Glutamatergic neuron (in vitro differentiated cells): ENCODE measurements around the gene WDR20. TPM values are rescaled to one million over a fixed set of nuclear protein-coding genes. Genes with fewer than 3 reads are reported as not detected.
A peak's percentile ranks its signal among the peaks of the same experiment; 100 is the strongest.

ENCODE experiments used
- DNase-seq: peaks from one replicate; pipeline ENCODE4 v3.0.0; 2022
- H3K27ac Mint-ChIP-seq: one replicate; pipeline ENCODE4 v1.8.0; 2020; ENCODE audit warnings: mild to moderate bottlenecking, mixed read lengths, inconsistent platforms; ENCODE audit not compliant: unreplicated experiment
- H3K27me3 Mint-ChIP-seq: one replicate; pipeline ENCODE4 v1.8.0; 2020; ENCODE audit warnings: mild to moderate bottlenecking, moderate library complexity, mixed read lengths, inconsistent platforms; ENCODE audit not compliant: unreplicated experiment
- H3K36me3 Mint-ChIP-seq: one replicate; pipeline ENCODE4 v1.8.0; 2020; ENCODE audit warnings: mild to moderate bottlenecking, mixed read lengths, inconsistent platforms; ENCODE audit not compliant: unreplicated experiment
- H3K4me1 Mint-ChIP-seq: one replicate; pipeline ENCODE4 v1.8.0; 2020; ENCODE audit warnings: mild to moderate bottlenecking, low read depth, mixed read lengths, inconsistent platforms; ENCODE audit not compliant: unreplicated experiment
- H3K4me3 Mint-ChIP-seq: one replicate; pipeline ENCODE4 v1.8.0; 2020; ENCODE audit warnings: mild to moderate bottlenecking, mixed read lengths, inconsistent platforms; ENCODE audit not compliant: unreplicated experiment
- H3K9me3 Mint-ChIP-seq: one replicate; pipeline ENCODE4 v1.8.0; 2020; ENCODE audit warnings: mild to moderate bottlenecking, moderate library complexity, mixed read lengths, inconsistent platforms; ENCODE audit not compliant: unreplicated experiment
- CTCF ChIP-seq: fragments of 200-600 bp; sonication (generic); IDR thresholded peaks from one replicate; pipeline ENCODE4 v1.5.0; 2021; ENCODE audit not compliant: partially characterized antibody, unreplicated experiment
- total RNA-seq: library from RNA; stranded (reverse); fragmentation: NEBNext Ultra II Directional; extraction: Animal tissue kit (Norgen Biotek cat#: 25700); gene quantifications from one replicate; pipeline ENCODE4 v1.2.1, GENCODE V29; 2021; ENCODE audit not compliant: unreplicated experiment

The WDR20 gene
- total RNA-seq, 1 donor from 2014 or later: 38.1 TPM

- TF ChIP-seq CTCF: no peak
- peak overlapping the region; percentile 34 for H3K4me3 Mint-ChIP-seq
- H3K36me3 Mint-ChIP-seq: peaks cover 5% of the 10 kb centered on the region
- DNase-seq: no peak
- H3K27me3 Mint-ChIP-seq: peaks cover 5% of the 10 kb centered on the region
- peaks cover 6% of the 10 kb centered on the region for H3K9me3 Mint-ChIP-seq
- H3K4me1 Mint-ChIP-seq: peaks cover 26% of the 10 kb centered on the region
- H3K27ac Mint-ChIP-seq: no peak overlapping the region
These were observed 70.8 kb downstream of the WDR20 start for GRCh38 chr14:102210421-102211042.

- Mint-ChIP-seq H3K36me3 (peaks cover 5% of the 10 kb centered on the region), H3K9me3 (peaks cover 6% of the 10 kb centered on the region), H3K4me3 (no peak overlapping the region), H3K27me3 (peaks cover 5% of the 10 kb centered on the region), H3K4me1 (peaks cover 31% of the 10 kb centered on the region), H3K27ac (no peak overlapping the region)
- no peak for TF ChIP-seq CTCF
- DNase-seq: no peak
These were observed 71.5 kb downstream of the WDR20 start for GRCh38 chr14:102211240-102211639.

GRCh38 chr14:102212356-102212755 is 72.7 kb downstream of the WDR20 start:
- Mint-ChIP-seq H3K27ac (no peak overlapping the region), H3K9me3 (peaks cover 3% of the 10 kb centered on the region), H3K27me3 (peaks cover 5% of the 10 kb centered on the region), H3K4me1 (peaks cover 32% of the 10 kb centered on the region), H3K36me3 (peaks cover 5% of the 10 kb centered on the region), H3K4me3 (no peak overlapping the region)
- no peak for DNase-seq
- TF ChIP-seq CTCF: no peak

DNA sequence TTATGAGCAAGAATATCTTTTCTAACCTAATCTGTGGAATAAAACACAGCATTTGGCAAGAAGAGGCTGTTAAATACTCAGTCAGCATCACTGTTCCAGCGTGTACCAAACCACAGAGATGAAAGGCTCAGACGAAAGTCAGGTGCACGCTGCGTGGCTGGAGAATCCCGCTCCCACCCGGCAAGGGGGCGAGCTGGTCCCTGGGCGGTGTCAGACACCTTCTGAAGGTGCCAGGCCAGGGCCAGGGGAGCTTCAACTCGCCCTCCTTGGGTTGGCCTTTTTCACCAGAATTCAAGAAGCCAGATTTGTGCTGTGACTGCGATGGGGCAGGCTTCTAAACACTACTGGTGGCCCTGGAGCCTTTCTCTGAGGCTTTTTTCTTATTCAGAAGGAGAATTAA is 73.1 kb downstream of the WDR20 start:
- TF ChIP-seq CTCF: no peak

DNA sequence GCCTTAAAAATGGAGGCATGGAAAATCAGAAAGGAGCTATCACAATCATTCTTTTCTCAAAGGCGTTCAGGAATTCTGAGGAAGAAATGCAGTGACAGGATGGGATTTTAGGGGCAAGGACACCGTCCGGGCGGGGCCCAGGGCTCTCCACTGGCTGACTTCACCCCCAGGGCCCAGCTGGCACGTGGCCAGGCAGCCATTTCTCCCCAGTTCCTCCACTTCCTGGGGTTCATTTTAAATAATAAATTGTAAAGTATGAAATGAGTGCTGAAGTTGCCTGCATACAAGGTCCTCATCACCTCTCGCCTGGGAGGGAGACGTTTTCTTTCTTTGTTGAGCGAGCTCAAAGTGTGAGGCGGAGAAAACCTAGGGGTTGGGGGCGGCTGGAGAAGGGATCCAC is 73.8 kb downstream of the WDR20 start:
- peaks cover 43% of the 10 kb centered on the region for H3K4me1 Mint-ChIP-seq
- peaks cover 3% of the 10 kb centered on the region for H3K27me3 Mint-ChIP-seq
- TF ChIP-seq CTCF: no peak
- peaks cover 1% of the 10 kb centered on the region for H3K9me3 Mint-ChIP-seq
- no peak for DNase-seq
- H3K4me3 Mint-ChIP-seq: no peak overlapping the region
- H3K36me3 Mint-ChIP-seq: peaks cover 5% of the 10 kb centered on the region
- H3K27ac Mint-ChIP-seq: no peak overlapping the region

More for the DNA sequence above, 73.1 kb downstream of the WDR20 start:
- Mint-ChIP-seq H3K36me3 (peaks cover 5% of the 10 kb centered on the region), H3K9me3 (peaks cover 1% of the 10 kb centered on the region), H3K27ac (no peak overlapping the region), H3K4me1 (peaks cover 37% of the 10 kb centered on the region), H3K4me3 (no peak overlapping the region), H3K27me3 (peaks cover 5% of the 10 kb centered on the region)
- DNase-seq: no peak
